Measurements from ENCODE around the gene ARHGEF28. TPM values are rescaled to one million over a fixed set of nuclear protein-coding genes. Genes with fewer than 3 reads are reported as not detected.

Gene ARHGEF28
- total RNA-seq, 3 donors from 2014 or later (not counting 1 experiment from before 2014, with no cell fraction given): 2.3 to 7.1 (median 5.8) TPM

DNA sequence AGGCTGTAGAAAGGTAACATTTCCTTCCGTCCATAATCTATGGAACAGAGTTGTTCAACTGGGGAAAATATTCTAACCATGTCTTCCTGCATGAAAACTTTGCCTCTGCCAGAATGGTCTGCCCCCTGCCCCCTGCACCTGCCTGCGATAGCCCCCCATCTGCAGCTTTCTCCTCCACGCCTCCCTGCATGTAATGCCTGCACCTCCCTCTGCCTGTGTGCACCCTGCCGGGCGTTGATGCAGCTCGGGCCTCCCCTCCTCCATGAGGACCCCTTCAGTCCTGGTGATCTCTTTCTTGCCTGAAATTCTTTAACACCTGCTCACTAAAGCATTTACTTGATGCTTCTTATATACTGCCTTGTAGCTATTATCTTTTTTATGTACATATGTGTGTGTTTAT is 266.2 kb downstream of the ARHGEF28 start:
- intact Hi-C loops (cut with micrococcal nuclease): no loop called here
- H3K27ac ChIP-seq (ENCODE audit: low read length): no peak overlapping the region
- Mint-ChIP-seq H3K9me3 (no peaks in the 10 kb centered on the region), H3K4me3 (no peak overlapping the region), H3K27me3 (ENCODE audit: low read depth in 2 of 2) (peaks cover 0 to 11% of the 10 kb centered on the region in 2 donors), H3K27ac (no peak overlapping the region), H3K4me1 (peaks cover 0 to 5% of the 10 kb centered on the region in 2 donors), H3K36me3 (no peaks in the 10 kb centered on the region)
- H3K4me1 ChIP-seq (ENCODE audit: control insufficient read depth, insufficient read depth, low read length): no peaks in the 10 kb centered on the region
- H3K9me3 ChIP-seq (ENCODE audit: control insufficient read depth, insufficient read depth, low read length): no peaks in the 10 kb centered on the region
- DNase-seq (no peak), ATAC-seq (no peak)
- H3K27me3 ChIP-seq (ENCODE audit: control insufficient read depth, insufficient read depth, low read length): no peaks in the 10 kb centered on the region
- H3K36me3 ChIP-seq (ENCODE audit: control insufficient read depth, insufficient read depth, low read length): no peaks in the 10 kb centered on the region
- TF ChIP-seq, protein P1, sequence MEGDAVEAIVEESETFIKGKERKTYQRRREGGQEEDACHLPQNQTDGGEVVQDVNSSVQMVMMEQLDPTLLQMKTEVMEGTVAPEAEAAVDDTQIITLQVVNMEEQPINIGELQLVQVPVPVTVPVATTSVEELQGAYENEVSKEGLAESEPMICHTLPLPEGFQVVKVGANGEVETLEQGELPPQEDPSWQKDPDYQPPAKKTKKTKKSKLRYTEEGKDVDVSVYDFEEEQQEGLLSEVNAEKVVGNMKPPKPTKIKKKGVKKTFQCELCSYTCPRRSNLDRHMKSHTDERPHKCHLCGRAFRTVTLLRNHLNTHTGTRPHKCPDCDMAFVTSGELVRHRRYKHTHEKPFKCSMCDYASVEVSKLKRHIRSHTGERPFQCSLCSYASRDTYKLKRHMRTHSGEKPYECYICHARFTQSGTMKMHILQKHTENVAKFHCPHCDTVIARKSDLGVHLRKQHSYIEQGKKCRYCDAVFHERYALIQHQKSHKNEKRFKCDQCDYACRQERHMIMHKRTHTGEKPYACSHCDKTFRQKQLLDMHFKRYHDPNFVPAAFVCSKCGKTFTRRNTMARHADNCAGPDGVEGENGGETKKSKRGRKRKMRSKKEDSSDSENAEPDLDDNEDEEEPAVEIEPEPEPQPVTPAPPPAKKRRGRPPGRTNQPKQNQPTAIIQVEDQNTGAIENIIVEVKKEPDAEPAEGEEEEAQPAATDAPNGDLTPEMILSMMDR (IDR thresholded peaks at IDR 0.05): no peak
- 97% methylated on average over 6 of the region's 6 CpGs for WGBS (ENCODE audit: insufficient coverage)
- no peak overlapping the region for H3K4me3 ChIP-seq (ENCODE audit: low read length)

DNA sequence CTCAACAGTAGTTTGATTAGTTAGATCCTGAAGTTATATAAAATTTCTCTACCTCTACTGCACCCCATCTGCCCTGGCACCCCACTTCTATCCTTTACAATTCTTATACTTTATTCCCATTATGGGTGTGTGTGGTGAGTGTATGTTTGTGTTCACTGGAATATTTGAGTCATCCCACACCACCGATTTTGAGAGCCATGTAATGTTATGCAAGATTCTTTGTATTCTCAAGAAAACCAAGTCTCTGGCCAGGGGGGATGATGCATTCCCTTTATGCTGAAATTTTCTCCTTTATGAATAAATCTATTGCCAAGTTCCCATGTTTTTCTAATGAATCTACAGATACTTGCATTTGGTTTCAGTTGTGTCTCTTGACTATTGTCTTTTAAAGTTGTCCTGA is 266.8 kb downstream of the ARHGEF28 start:
- Mint-ChIP-seq H3K27ac (no peak overlapping the region), H3K36me3 (no peaks in the 10 kb centered on the region), H3K9me3 (no peaks in the 10 kb centered on the region), H3K4me3 (no peak overlapping the region), H3K4me1 (peaks cover 0 to 5% of the 10 kb centered on the region in 2 donors), H3K27me3 (ENCODE audit: low read depth in 2 of 2) (peaks cover 0 to 11% of the 10 kb centered on the region in 2 donors)
- Histone ChIP-seq H3K27me3 (ENCODE audit: control insufficient read depth, insufficient read depth, low read length) (no peaks in the 10 kb centered on the region), H3K36me3 (ENCODE audit: control insufficient read depth, insufficient read depth, low read length) (no peaks in the 10 kb centered on the region), H3K4me3 (ENCODE audit: low read length) (no peak overlapping the region), H3K4me1 (ENCODE audit: control insufficient read depth, insufficient read depth, low read length) (no peaks in the 10 kb centered on the region), H3K27ac (ENCODE audit: low read length) (no peak overlapping the region), H3K9me3 (ENCODE audit: control insufficient read depth, insufficient read depth, low read length) (no peaks in the 10 kb centered on the region)
- DNase-seq: no peak
- intact Hi-C loops (cut with micrococcal nuclease): no loop called here
- 83% methylated on average over 1 of the region's 1 CpG for WGBS (ENCODE audit: insufficient coverage)
- ATAC-seq: no peak
- TF ChIP-seq, protein P1 (IDR thresholded peaks at IDR 0.05): no peak

DNA sequence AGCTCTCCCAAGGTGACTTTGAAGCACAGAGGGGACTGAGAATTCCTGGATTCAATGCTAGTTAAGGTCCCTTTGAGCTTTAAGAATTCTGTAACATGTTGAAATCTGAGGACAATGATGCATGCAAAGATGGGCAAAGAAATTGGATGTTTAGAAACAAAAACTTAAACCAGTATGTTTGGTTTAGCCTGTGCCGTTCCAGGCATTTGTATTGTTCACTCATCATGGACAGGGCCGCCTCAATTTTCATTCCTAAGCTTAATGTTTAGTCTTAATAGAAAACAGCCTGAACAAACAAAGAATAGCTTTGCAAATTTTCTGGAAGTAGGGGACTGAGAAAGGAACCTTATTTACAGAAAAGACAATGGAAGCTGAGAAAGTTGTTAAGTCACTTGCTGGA is 267.8 kb downstream of the ARHGEF28 start:
- Histone ChIP-seq H3K9me3 (ENCODE audit: control insufficient read depth, insufficient read depth, low read length) (no peaks in the 10 kb centered on the region), H3K27me3 (ENCODE audit: control insufficient read depth, insufficient read depth, low read length) (no peaks in the 10 kb centered on the region), H3K27ac (ENCODE audit: low read length) (no peak overlapping the region), H3K4me3 (ENCODE audit: low read length) (no peak overlapping the region), H3K4me1 (ENCODE audit: control insufficient read depth, insufficient read depth, low read length) (no peaks in the 10 kb centered on the region), H3K36me3 (ENCODE audit: control insufficient read depth, insufficient read depth, low read length) (no peaks in the 10 kb centered on the region)
- no peak for ATAC-seq
- Mint-ChIP-seq H3K27ac (no peak overlapping the region), H3K4me1 (peaks cover 0 to 5% of the 10 kb centered on the region in 2 donors), H3K9me3 (no peaks in the 10 kb centered on the region), H3K27me3 (ENCODE audit: low read depth in 2 of 2) (peaks cover 0 to 11% of the 10 kb centered on the region in 2 donors), H3K36me3 (no peaks in the 10 kb centered on the region), H3K4me3 (no peak overlapping the region)
- TF ChIP-seq, protein P1 (IDR thresholded peaks at IDR 0.05): no peak
- intact Hi-C loops (cut with micrococcal nuclease): no loop called here
- WGBS (ENCODE audit: insufficient coverage): 80% methylated on average over 1 of the region's 2 CpGs
- DNase-seq: no peak

DNA sequence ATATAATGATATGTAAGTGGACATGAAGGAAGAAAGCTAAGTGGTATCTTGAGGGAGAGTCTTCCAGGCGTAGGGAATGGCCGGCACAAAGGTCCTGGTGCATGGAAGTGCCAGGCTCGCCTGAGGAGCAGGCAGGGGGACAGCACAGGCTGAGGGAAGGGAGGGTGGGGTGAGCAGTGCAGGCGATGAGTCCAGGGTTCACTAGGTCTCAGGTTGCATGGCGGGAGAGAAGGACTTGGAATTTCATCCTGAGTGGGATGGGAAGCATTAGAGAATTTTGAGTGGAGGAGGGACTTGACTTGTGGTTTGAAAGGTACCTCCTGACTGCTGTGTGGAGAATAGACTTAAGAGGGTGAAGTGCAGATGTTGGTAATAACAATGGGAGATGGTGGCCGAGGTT is 268.9 kb downstream of the ARHGEF28 start:
- peaks cover 0 to 5% of the 10 kb centered on the region in 2 donors for H3K4me1 Mint-ChIP-seq
- H3K9me3 ChIP-seq (ENCODE audit: control insufficient read depth, insufficient read depth, low read length): no peaks in the 10 kb centered on the region
- no peaks in the 10 kb centered on the region for H3K4me1 ChIP-seq (ENCODE audit: control insufficient read depth, insufficient read depth, low read length)
- TF ChIP-seq, protein P1 (IDR thresholded peaks at IDR 0.05): no peak
- DNase-seq: no peak
- no peaks in the 10 kb centered on the region for H3K9me3 Mint-ChIP-seq
- intact Hi-C loops (cut with micrococcal nuclease): no loop called here
- H3K36me3 ChIP-seq (ENCODE audit: control insufficient read depth, insufficient read depth, low read length): no peaks in the 10 kb centered on the region
- 93% methylated on average over 6 of the region's 6 CpGs for WGBS (ENCODE audit: insufficient coverage)
- no peak overlapping the region for H3K27ac Mint-ChIP-seq
- no peak for ATAC-seq
- H3K36me3 Mint-ChIP-seq: no peaks in the 10 kb centered on the region
- H3K4me3 Mint-ChIP-seq: no peak overlapping the region
- no peak overlapping the region for H3K27ac ChIP-seq (ENCODE audit: low read length)
- no peaks in the 10 kb centered on the region for H3K27me3 ChIP-seq (ENCODE audit: control insufficient read depth, insufficient read depth, low read length)
- H3K27me3 Mint-ChIP-seq (ENCODE audit: low read depth in 2 of 2): peaks cover 0 to 11% of the 10 kb centered on the region in 2 donors
- no peak overlapping the region for H3K4me3 ChIP-seq (ENCODE audit: low read length)
